Keratinocyte (primary cell): ENCODE data around the gene NFATC2.

Experiments
- EZH2 ChIP-seq: IDR thresholded peaks from one replicate; pipeline ENCODE4 v1.6.1; 2012; ENCODE audit warnings: inconsistent platforms, mild to moderate bottlenecking, low read length, moderate library complexity
- TF ChIP-seq, protein P1 (sequence below), 3 experiments: IDR thresholded peaks in 1 of 3; conservative IDR thresholded peaks in 1 of 3; optimal IDR thresholded peaks in 1 of 3; 2 replicates in 2 of 3; 3 replicates in 1 of 3; pipeline versions ENCODE3 to v1.5.1; 2011; ENCODE audit warnings: low read length in 3 of 3, mild to moderate bottlenecking in 3 of 3, moderate library complexity in 2 of 3, control low read depth in 1 of 3, inconsistent platforms in 1 of 3; ENCODE audit not compliant: insufficient read depth in 2 of 3; ENCODE audit errors: extremely low read depth in 1 of 3

DNA sequence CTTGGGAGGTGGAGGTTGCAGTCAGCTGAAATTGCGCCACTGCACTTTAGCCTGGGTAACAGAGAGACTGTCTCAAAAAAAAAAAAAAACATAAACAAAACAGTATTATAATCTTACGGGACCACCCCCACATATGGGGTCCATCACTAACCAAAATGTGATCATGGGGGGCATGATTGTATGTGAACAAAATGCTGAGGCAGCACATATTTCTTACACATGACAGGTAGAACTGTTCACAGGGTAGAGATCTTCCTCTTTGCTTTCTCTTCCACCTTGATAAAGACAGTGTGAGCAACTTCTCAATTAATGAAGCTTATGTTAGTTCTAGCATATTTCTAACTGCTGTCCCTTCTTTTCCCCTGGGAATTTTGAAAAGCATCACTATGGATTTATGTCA is 24.7 kb downstream of the NFATC2 start:
- TF ChIP-seq, protein P1, sequence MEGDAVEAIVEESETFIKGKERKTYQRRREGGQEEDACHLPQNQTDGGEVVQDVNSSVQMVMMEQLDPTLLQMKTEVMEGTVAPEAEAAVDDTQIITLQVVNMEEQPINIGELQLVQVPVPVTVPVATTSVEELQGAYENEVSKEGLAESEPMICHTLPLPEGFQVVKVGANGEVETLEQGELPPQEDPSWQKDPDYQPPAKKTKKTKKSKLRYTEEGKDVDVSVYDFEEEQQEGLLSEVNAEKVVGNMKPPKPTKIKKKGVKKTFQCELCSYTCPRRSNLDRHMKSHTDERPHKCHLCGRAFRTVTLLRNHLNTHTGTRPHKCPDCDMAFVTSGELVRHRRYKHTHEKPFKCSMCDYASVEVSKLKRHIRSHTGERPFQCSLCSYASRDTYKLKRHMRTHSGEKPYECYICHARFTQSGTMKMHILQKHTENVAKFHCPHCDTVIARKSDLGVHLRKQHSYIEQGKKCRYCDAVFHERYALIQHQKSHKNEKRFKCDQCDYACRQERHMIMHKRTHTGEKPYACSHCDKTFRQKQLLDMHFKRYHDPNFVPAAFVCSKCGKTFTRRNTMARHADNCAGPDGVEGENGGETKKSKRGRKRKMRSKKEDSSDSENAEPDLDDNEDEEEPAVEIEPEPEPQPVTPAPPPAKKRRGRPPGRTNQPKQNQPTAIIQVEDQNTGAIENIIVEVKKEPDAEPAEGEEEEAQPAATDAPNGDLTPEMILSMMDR (optimal IDR thresholded peaks at IDR 0.05 in 1 of 3, IDR thresholded peaks at IDR 0.05 in 1 of 3, conservative IDR thresholded peaks at IDR 0.05 in 1 of 3; ENCODE audit: extremely low read depth in 1 of 3, insufficient read depth in 2 of 3, low read length in 3 of 3): no peak
- no peak for TF ChIP-seq EZH2
